IMR-90 (cell line): ENCODE data around the gene ARRDC1. TPM values are rescaled to one million over a fixed set of nuclear protein-coding genes. Genes with fewer than 3 reads are reported as not detected.

Experiments used
- ATAC-seq: fragments of 200-7000 bp; cut with Tn5 transposase; 2 replicates; pipeline ENCODE4 v1.9.1; 2020; ENCODE audit warnings: low read depth, mild to moderate bottlenecking, moderate library complexity
- BruUV-seq: library from RNA; stranded (reverse); fragments of 400-500 nt; replicated peaks from 2 replicates; lab custom pipeline; 2021; lab: Mats Ljungman, UMichigan
- CTCF ChIA-PET: fragments of 300-600 bp; formaldehyde crosslinking; extraction: SDS; loops from one replicate; lab custom pipeline; 2021; ENCODE audit warnings: antibody characterized with exemption; lab: Yijun Ruan, JAX
- POLR2A ChIA-PET: fragments of 300-600 bp; sonication (Branson Sonifier 250); formaldehyde crosslinking; loops from one replicate; lab custom pipeline; 2022; ENCODE audit warnings: antibody characterized with exemption; ENCODE audit not compliant: unreplicated experiment; lab: Charles Lee
- DNase-seq: peaks from one replicate; pipeline ENCODE4 v3.0.0; 2013
- H2AFZ ChIP-seq: replicated peaks from 2 replicates; pipeline ENCODE3; 2013; ENCODE audit warnings: low read length, mild to moderate bottlenecking; ENCODE audit not compliant: poor library complexity
- H2AK5ac ChIP-seq: 2 replicates; pipeline ENCODE4 v1.6.1; 2013; ENCODE audit warnings: low read depth, low read length, inconsistent platforms
- H2AK9ac ChIP-seq: replicated peaks from 2 replicates; pipeline ENCODE3; 2013; ENCODE audit warnings: mild to moderate bottlenecking, low read depth, low read length, moderate library complexity; ENCODE audit not compliant: poor library complexity
- H2BK120ac ChIP-seq: 2 replicates; pipeline ENCODE4 v1.6.1; 2013; ENCODE audit warnings: low read depth, low read length, inconsistent platforms
- H2BK15ac ChIP-seq: 3 replicates; pipeline ENCODE4 v1.6.1; 2013; ENCODE audit warnings: low read depth, low read length, inconsistent platforms
- H2BK20ac ChIP-seq: 2 replicates; pipeline ENCODE4 v1.6.1; 2013; ENCODE audit warnings: low read depth, mild to moderate bottlenecking, inconsistent platforms, low read length, moderate library complexity
- H2BK5ac ChIP-seq: 2 replicates; pipeline ENCODE4 v1.6.1; 2013; ENCODE audit warnings: mild to moderate bottlenecking, low read depth, low read length, inconsistent platforms; ENCODE audit not compliant: poor library complexity, severe bottlenecking
- H3K14ac ChIP-seq: replicated peaks from 2 replicates; pipeline ENCODE4 v1.6.1; 2013; ENCODE audit warnings: low read depth, low read length, inconsistent platforms
- H3K18ac ChIP-seq: 2 replicates; pipeline ENCODE4 v1.6.1; 2013; ENCODE audit warnings: low read depth, low read length, control low read depth
- H3K23ac ChIP-seq: 2 replicates; pipeline ENCODE4 v1.6.1; 2013; ENCODE audit warnings: low read depth, low read length, inconsistent platforms
- H3K27ac ChIP-seq: 2 replicates; pipeline ENCODE4 v1.5.1; 2013; ENCODE audit warnings: mild to moderate bottlenecking, control low read depth, low read length; ENCODE audit not compliant: insufficient read depth
- H3K27me3 ChIP-seq: 2 replicates; pipeline ENCODE4 v1.6.1; 2013; ENCODE audit warnings: low read length; ENCODE audit not compliant: control insufficient read depth, insufficient read depth
- H3K36me3 ChIP-seq: 2 replicates; pipeline ENCODE4 v1.6.1; 2013; ENCODE audit warnings: low read length, mixed read lengths; ENCODE audit not compliant: control insufficient read depth, insufficient read depth
- H3K4ac ChIP-seq: 2 replicates; pipeline ENCODE4 v1.6.1; 2013; ENCODE audit warnings: low read depth, low read length, inconsistent platforms
- H3K4me1 ChIP-seq: 2 replicates; pipeline ENCODE4 v1.6.1; 2013; ENCODE audit warnings: low read length, mixed read lengths; ENCODE audit not compliant: control insufficient read depth, insufficient read depth
- H3K4me2 ChIP-seq: 2 replicates; pipeline ENCODE4 v1.6.1; 2013; ENCODE audit warnings: low read depth, mild to moderate bottlenecking, control low read depth, low read length, moderate library complexity
- H3K4me3 ChIP-seq: 2 replicates; pipeline ENCODE4 v1.5.1; 2013; ENCODE audit warnings: low read depth, mild to moderate bottlenecking, control low read depth, low read length, moderate library complexity; ENCODE audit not compliant: insufficient read depth
- H3K56ac ChIP-seq: 2 replicates; pipeline ENCODE4 v1.6.1; 2013; ENCODE audit warnings: low read length, inconsistent platforms; ENCODE audit not compliant: insufficient read depth; ENCODE audit errors: extremely low read depth
- H3K79me1 ChIP-seq, 2 experiments: 2 replicates each; pipeline ENCODE4 v1.6.1; 2013; ENCODE audit warnings: low read length in 2 of 2, inconsistent platforms in 1 of 2, low read depth in 1 of 2
- H3K9ac ChIP-seq: 2 replicates; pipeline ENCODE4 v1.6.1; 2013; ENCODE audit warnings: low read depth, low read length, control low read depth
- H3K9me1 ChIP-seq: 2 replicates; pipeline ENCODE4 v1.6.1; 2013; ENCODE audit warnings: low read length, inconsistent platforms; ENCODE audit not compliant: insufficient read depth
- H3K9me3 ChIP-seq: 2 replicates; pipeline ENCODE4 v1.6.1; 2013; ENCODE audit warnings: low read length; ENCODE audit not compliant: control insufficient read depth, insufficient read depth
- H4K20me1 ChIP-seq: 2 replicates; pipeline ENCODE4 v1.6.1; 2013; ENCODE audit warnings: low read length, inconsistent platforms; ENCODE audit not compliant: insufficient read depth
- H4K5ac ChIP-seq: 2 replicates; pipeline ENCODE4 v1.6.1; 2013; ENCODE audit warnings: mild to moderate bottlenecking, low read depth, low read length, control low read depth
- H4K8ac ChIP-seq, 2 experiments: 2 replicates each; pipeline ENCODE4 v1.6.1; 2013; ENCODE audit warnings: low read depth in 2 of 2, low read length in 2 of 2, control low read depth in 1 of 2, inconsistent platforms in 1 of 2
- H4K91ac ChIP-seq: 2 replicates; pipeline ENCODE4 v1.6.1; 2013; ENCODE audit warnings: low read depth, low read length, inconsistent platforms; ENCODE audit not compliant: insufficient read depth
- BHLHE40 ChIP-seq: fragments of 150-350 bp; IDR thresholded peaks from 2 replicates; pipeline ENCODE4 v1.6.1; 2016; ENCODE audit warnings: mild to moderate bottlenecking, low read depth, low read length
- CEBPB ChIP-seq: IDR thresholded peaks from 2 replicates; pipeline ENCODE4 v1.6.1; 2012; ENCODE audit warnings: low read depth, low read length, improper control_type of control experiment
- CHD1 ChIP-seq: IDR thresholded peaks from 2 replicates; pipeline ENCODE4 v1.6.1; 2012; ENCODE audit warnings: low read depth, low read length, improper control_type of control experiment
- FOS ChIP-seq: fragments of 150-350 bp; IDR thresholded peaks from 2 replicates; pipeline ENCODE4 v1.6.1; 2016; ENCODE audit warnings: low read depth, low read length
- MAFK ChIP-seq: IDR thresholded peaks from 2 replicates; pipeline ENCODE4 v1.6.1; 2012; ENCODE audit warnings: low read depth, low read length, improper control_type of control experiment
- MAZ ChIP-seq: IDR thresholded peaks from 2 replicates; pipeline ENCODE4 v1.6.1; 2012; ENCODE audit warnings: low read depth, mild to moderate bottlenecking, low read length, improper control_type of control experiment, moderate library complexity, borderline replicate concordance
- MXI1 ChIP-seq: IDR thresholded peaks from 2 replicates; pipeline ENCODE4 v1.6.1; 2012; ENCODE audit warnings: low read depth, mild to moderate bottlenecking, low read length, moderate library complexity, borderline replicate concordance
- NFE2L2 ChIP-seq: fragments of 150-350 bp; IDR thresholded peaks from 2 replicates; pipeline ENCODE4 v1.6.1; 2016; ENCODE audit warnings: low read depth, mild to moderate bottlenecking, low read length
- POLR2A ChIP-seq: IDR thresholded peaks from 2 replicates; pipeline ENCODE4 v1.6.1; 2012; ENCODE audit warnings: mild to moderate bottlenecking, low read depth, low read length
- RAD21 ChIP-seq: IDR thresholded peaks from 2 replicates; pipeline ENCODE4 v1.6.1; 2012; ENCODE audit warnings: low read length, improper control_type of control experiment
- RCOR1 ChIP-seq: IDR thresholded peaks from 2 replicates; pipeline ENCODE4 v1.6.1; 2012; ENCODE audit warnings: mild to moderate bottlenecking, low read length, improper control_type of control experiment; ENCODE audit not compliant: insufficient replicate concordance
- RFX5 ChIP-seq: IDR thresholded peaks from 2 replicates; pipeline ENCODE4 v1.8.0; 2012; ENCODE audit warnings: low read depth, mild to moderate bottlenecking, low read length, moderate library complexity
- SMC3 ChIP-seq: fragments of 150-350 bp; IDR thresholded peaks from 2 replicates; pipeline ENCODE4 v1.6.1; 2016; ENCODE audit warnings: low read depth, mild to moderate bottlenecking, antibody characterized with exemption, low read length, moderate library complexity
- WGBS, 2 experiments: methylation state at CpG; one replicate each; pipeline versions ENCODE4 v1.1.5 to v1.1.7; 2013; ENCODE audit warnings: missing lambda C conversion rate in 2 of 2; ENCODE audit not compliant: insufficient read length in 1 of 2; ENCODE audit errors: extremely low coverage in 2 of 2; 5-methylcytosine and 5-hydroxymethylcytosine counted together
- dilution Hi-C: fragments of 300-500 bp; cut with HindIII; formaldehyde crosslinking; loops from one replicate; pipeline ENCODE4 v1.14.3; 2018; ENCODE audit warnings: low sequenced_read_pairs; ENCODE audit not compliant: unreplicated experiment
- in situ Hi-C: fragments of 300-500 bp; cut with MboI; formaldehyde crosslinking; loops from 3 replicates; pipeline ENCODE4 v1.14.3; 2019; ENCODE audit warnings: low sequenced_read_pairs, inconsistent platforms, mixed read lengths
- intact Hi-C: fragments of 100-400 bp; cut with micrococcal nuclease; formaldehyde crosslinking; loops from 2 replicates; pipeline ENCODE4 v1.10.0; 2022
- polyA plus RNA-seq, 3 experiments: library from polyadenylated mRNA; depleted of rRNA; stranded (reverse); fragments of >200 nt; gene quantifications; 2 replicates each; pipeline ENCODE4 v1.2.3, GENCODE V29; 2012; ENCODE audit warnings: low replicate concordance in 1 of 3
- total RNA-seq: library from RNA; depleted of rRNA; stranded (reverse); fragments of >200 nt; gene quantifications from 2 replicates; pipeline ENCODE4 v1.2.3, GENCODE V29; 2012
- TF ChIP-seq, protein P1 (sequence below): conservative IDR thresholded peaks from 2 replicates; pipeline ENCODE4 v1.5.1; 2012; ENCODE audit warnings: mild to moderate bottlenecking, low read depth, low read length, improper control_type of control experiment
- TF ChIP-seq, protein P2 (sequence below): fragments of 150-350 bp; IDR thresholded peaks from 2 replicates; pipeline ENCODE4 v1.6.1; 2016; ENCODE audit warnings: low read depth, mild to moderate bottlenecking, low read length, moderate library complexity, borderline replicate concordance
- TF ChIP-seq, protein P3 (sequence below): fragments of 150-350 bp; IDR thresholded peaks from 2 replicates; pipeline ENCODE4 v1.6.1; 2017; ENCODE audit warnings: mild to moderate bottlenecking, antibody characterized with exemption, low read length, low read depth

ARRDC1 gene
- total and polyA plus RNA-seq, 2 of the 4 experiments (the other 2 are of a cell fraction) = 7.7 to 41.4 TPM

DNA sequence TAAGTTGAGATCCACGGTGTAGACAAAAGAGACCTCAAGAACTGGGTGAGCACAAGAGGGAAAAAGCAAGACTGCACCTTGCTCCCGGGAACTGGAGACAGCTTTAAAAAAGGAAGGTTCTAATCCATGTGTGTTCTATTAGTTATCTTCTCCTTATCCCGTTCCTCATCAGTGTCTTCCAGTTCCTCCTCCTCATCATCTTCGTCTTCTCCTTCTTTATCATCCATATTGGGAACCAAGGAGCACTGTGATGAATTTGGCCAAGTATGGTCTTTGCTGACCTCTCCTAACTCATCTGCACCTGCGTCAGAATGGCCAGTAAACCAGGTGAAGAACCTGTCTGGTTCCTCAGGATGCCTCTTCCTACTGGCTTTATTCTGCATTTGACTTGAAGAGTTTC, 35.4 kb downstream of the ARRDC1 start:
- H3K79me1 ChIP-seq = peaks cover 22 to 62% of the 10 kb centered on the region in 2 experiments
- H3K4me3 ChIP-seq = no peak overlapping the region
- in situ Hi-C loops = no loop called here

More for the DNA sequence above, 35.4 kb downstream of the ARRDC1 start:
- ChIA-PET POLR2A (no interaction called here), CTCF (no interaction called here)
- Histone ChIP-seq H2BK5ac (no peak overlapping the region), H4K8ac (no peak overlapping the region), H3K9me1 (peaks cover 14% of the 10 kb centered on the region), H3K27ac (no peak overlapping the region), H2AK5ac (no peak overlapping the region), H2BK20ac (no peak overlapping the region), H3K18ac (no peak overlapping the region), H3K36me3 (peaks cover 8% of the 10 kb centered on the region), H3K4ac (no peak overlapping the region), H2BK120ac (no peak overlapping the region), H2AK9ac (no peak overlapping the region), H3K4me2 (no peak overlapping the region), H3K56ac (no peak overlapping the region), H2BK15ac (no peak overlapping the region), H4K5ac (no peak overlapping the region), H3K14ac (no peak overlapping the region), H3K23ac (no peak overlapping the region), H3K9me3 (no peaks in the 10 kb centered on the region), H4K91ac (no peak overlapping the region), H2AFZ (no peak overlapping the region), H3K4me1 (peaks cover 6% of the 10 kb centered on the region; the same call in 1 of the 2 replicates), H3K27me3 (no peaks in the 10 kb centered on the region), H4K20me1 (peaks cover 67% of the 10 kb centered on the region), H3K9ac (no peak overlapping the region)
- DNase-seq = no peak
- dilution Hi-C loops (no loop called here), intact Hi-C loops (no loop called here)
- no TSS peak for BruUV-seq
- WGBS, 2 experiments = no CpG with 5 or more reads among the region's 5 CpGs
- ATAC-seq = no peak
- TF ChIP-seq, protein P1, sequence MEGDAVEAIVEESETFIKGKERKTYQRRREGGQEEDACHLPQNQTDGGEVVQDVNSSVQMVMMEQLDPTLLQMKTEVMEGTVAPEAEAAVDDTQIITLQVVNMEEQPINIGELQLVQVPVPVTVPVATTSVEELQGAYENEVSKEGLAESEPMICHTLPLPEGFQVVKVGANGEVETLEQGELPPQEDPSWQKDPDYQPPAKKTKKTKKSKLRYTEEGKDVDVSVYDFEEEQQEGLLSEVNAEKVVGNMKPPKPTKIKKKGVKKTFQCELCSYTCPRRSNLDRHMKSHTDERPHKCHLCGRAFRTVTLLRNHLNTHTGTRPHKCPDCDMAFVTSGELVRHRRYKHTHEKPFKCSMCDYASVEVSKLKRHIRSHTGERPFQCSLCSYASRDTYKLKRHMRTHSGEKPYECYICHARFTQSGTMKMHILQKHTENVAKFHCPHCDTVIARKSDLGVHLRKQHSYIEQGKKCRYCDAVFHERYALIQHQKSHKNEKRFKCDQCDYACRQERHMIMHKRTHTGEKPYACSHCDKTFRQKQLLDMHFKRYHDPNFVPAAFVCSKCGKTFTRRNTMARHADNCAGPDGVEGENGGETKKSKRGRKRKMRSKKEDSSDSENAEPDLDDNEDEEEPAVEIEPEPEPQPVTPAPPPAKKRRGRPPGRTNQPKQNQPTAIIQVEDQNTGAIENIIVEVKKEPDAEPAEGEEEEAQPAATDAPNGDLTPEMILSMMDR = no peak
- TF ChIP-seq RFX5 (no peak), CHD1 (no peak), SMC3 (no peak), CEBPB (no peak), MAFK (no peak), MAZ (no peak), FOS (no peak), RCOR1 (no peak), MXI1 (no peak), BHLHE40 (no peak), POLR2A (no peak), NFE2L2 (no peak), RAD21 (no peak)
- TF ChIP-seq, protein P2, sequence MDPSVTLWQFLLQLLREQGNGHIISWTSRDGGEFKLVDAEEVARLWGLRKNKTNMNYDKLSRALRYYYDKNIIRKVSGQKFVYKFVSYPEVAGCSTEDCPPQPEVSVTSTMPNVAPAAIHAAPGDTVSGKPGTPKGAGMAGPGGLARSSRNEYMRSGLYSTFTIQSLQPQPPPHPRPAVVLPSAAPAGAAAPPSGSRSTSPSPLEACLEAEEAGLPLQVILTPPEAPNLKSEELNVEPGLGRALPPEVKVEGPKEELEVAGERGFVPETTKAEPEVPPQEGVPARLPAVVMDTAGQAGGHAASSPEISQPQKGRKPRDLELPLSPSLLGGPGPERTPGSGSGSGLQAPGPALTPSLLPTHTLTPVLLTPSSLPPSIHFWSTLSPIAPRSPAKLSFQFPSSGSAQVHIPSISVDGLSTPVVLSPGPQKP = no peak
- TF ChIP-seq, protein P3, sequence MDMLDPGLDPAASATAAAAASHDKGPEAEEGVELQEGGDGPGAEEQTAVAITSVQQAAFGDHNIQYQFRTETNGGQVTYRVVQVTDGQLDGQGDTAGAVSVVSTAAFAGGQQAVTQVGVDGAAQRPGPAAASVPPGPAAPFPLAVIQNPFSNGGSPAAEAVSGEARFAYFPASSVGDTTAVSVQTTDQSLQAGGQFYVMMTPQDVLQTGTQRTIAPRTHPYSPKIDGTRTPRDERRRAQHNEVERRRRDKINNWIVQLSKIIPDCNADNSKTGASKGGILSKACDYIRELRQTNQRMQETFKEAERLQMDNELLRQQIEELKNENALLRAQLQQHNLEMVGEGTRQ = no peak
